ENCODE measurements around the gene LETM1. TPM values are rescaled to one million over a fixed set of nuclear protein-coding genes. Genes with fewer than 3 reads are reported as not detected.

The LETM1 gene
- total and polyA plus RNA-seq, 2 of the 13 experiments (the other 11 are each of a cell fraction or from before 2014, with no cell fraction given) = 9.7 to 41.6 TPM

DNA sequence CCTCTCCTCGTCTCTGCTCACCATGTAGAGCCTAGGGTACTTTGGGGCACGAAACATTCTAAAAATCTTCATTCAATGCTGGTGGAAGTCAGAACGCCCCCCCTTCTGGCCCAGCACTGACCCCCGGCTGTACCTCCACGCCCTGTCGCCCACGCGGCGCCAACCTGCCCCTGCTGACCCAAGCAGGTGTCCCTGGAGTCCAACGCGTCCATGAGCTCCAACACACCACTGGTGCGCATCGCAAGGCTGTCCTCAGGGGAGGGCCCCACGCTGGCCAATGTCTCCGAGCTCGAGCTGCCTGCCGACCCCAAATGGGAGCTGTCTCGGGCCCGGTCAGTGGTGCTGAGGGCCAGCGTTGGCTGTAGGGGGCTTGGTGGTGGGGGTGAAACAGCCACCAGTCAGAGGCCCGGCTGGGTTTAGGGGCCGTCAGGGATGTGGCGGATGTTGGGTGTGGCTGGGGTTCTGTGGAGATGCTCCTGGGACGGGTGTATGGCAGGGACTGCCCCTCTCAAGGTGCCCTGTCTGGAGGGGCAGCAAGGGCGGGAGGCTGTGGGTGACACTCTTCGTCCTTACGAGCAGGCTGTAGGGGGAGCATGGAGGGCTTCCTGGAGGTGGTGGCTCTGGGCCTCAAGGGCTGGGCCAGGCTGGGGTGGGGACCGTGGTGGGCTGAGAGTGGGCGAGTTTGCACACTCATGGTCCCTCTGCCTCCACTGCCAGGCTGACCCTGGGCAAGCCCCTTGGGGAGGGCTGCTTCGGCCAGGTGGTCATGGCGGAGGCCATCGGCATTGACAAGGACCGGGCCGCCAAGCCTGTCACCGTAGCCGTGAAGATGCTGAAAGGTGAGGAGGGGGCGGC lies 51.1 kb downstream of the LETM1 start (continued):
- TF ChIP-seq, protein P1, sequence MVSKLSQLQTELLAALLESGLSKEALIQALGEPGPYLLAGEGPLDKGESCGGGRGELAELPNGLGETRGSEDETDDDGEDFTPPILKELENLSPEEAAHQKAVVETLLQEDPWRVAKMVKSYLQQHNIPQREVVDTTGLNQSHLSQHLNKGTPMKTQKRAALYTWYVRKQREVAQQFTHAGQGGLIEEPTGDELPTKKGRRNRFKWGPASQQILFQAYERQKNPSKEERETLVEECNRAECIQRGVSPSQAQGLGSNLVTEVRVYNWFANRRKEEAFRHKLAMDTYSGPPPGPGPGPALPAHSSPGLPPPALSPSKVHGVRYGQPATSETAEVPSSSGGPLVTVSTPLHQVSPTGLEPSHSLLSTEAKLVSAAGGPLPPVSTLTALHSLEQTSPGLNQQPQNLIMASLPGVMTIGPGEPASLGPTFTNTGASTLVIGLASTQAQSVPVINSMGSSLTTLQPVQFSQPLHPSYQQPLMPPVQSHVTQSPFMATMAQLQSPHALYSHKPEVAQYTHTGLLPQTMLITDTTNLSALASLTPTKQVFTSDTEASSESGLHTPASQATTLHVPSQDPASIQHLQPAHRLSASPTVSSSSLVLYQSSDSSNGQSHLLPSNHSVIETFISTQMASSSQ (IDR thresholded peaks at IDR 0.05; ENCODE audit: low read depth) = no peak
- TF ChIP-seq, protein P1 (CRISPR knock-in tag; IDR thresholded peaks at IDR 0.05; ENCODE audit: borderline replicate concordance) = no peak
- TF ChIP-seq POLR2AphosphoS2 (IDR thresholded peaks at IDR 0.05; ENCODE audit: low read depth, low read length) (no peak), ETS1 (CRISPR knock-in tag; IDR thresholded peaks at IDR 0.05) (no peak), ZFP36 (IDR thresholded peaks at IDR 0.05; ENCODE audit: borderline replicate concordance, low read depth, low read length, partially characterized antibody) (peak; percentile 82), ONECUT2 (CRISPR knock-in tag; IDR thresholded peaks at IDR 0.05) (no peak), MEIS2 (CRISPR knock-in tag; IDR thresholded peaks at IDR 0.05) (no peak), MYNN (CRISPR knock-in tag; IDR thresholded peaks at IDR 0.05; ENCODE audit: low read depth) (no peak), ZNF33A (CRISPR knock-in tag; IDR thresholded peaks at IDR 0.05; ENCODE audit: borderline replicate concordance) (no peak)
- TF ChIP-seq, protein P2, sequence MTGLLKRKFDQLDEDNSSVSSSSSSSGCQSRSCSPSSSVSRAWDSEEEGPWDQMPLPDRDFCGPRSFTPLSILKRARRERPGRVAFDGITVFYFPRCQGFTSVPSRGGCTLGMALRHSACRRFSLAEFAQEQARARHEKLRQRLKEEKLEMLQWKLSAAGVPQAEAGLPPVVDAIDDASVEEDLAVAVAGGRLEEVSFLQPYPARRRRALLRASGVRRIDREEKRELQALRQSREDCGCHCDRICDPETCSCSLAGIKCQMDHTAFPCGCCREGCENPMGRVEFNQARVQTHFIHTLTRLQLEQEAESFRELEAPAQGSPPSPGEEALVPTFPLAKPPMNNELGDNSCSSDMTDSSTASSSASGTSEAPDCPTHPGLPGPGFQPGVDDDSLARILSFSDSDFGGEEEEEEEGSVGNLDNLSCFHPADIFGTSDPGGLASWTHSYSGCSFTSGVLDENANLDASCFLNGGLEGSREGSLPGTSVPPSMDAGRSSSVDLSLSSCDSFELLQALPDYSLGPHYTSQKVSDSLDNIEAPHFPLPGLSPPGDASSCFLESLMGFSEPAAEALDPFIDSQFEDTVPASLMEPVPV (CRISPR knock-in tag; IDR thresholded peaks at IDR 0.05) = no peak
- TF ChIP-seq, protein P3, sequence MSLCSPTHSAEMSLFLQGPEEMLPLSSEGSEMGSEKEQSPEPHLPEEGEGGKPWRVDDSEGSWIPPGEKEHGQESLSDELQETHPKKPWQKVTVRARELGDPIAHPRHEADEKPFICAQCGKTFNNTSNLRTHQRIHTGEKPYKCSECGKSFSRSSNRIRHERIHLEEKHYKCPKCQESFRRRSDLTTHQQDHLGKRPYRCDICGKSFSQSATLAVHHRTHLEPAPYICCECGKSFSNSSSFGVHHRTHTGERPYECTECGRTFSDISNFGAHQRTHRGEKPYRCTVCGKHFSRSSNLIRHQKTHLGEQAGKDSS (CRISPR knock-in tag; IDR thresholded peaks at IDR 0.05; ENCODE audit: borderline replicate concordance, low read depth) = no peak
